ENCODE measurements around the gene OR4C6. TPM values are rescaled to one million over a fixed set of nuclear protein-coding genes. Genes with fewer than 3 reads are reported as not detected.
A peak's percentile ranks its signal among the peaks of the same experiment; 100 is the strongest.

The OR4C6 gene
- total and polyA plus RNA-seq, 7 donors, result not detected

DNA sequence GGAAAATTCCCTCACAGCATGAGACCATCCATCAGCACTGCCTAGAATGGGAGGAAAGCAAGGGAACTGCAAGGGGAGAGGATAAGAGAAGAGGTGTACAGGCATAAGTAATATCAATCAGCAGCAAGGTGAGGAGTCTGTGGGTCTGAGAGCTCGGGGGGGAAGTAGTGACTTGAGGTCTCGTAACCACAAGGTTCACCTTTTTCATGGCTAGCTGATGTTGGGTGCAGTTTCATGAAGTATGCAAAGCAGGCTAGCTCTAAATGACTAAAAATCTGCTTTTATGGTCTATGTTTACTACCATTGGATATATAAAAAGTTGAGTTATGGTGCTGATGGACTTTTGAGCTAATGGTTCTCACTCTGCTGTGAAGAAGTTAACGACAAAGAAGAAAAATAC lies 35.8 kb downstream of the OR4C6 start:
- Histone ChIP-seq H3K4me1 (no peaks in the 10 kb centered on the region), H3K27me3 (no peaks in the 10 kb centered on the region), H3K27ac (no peak overlapping the region), H3K36me3 (no peaks in the 10 kb centered on the region), H3K4me3 (no peak overlapping the region), H3K9me3 (peaks cover 0 to 3% (median 0%) of the 10 kb centered on the region in 4 donors)
- WGBS, 2 donors, result 75 to 81% methylated on average over 3 of the region's 3 CpGs
- intact Hi-C loops (cut with DNase I), result no loop called here
- TF ChIP-seq POLR2AphosphoS5 (IDR thresholded peaks at IDR 0.05) (no peak), CTCF (IDR thresholded peaks at IDR 0.05) (no peak)
- DNase-seq, result no peak

GRCh38 chr11:55701429-55701828 lies 39.4 kb downstream of the OR4C6 start:
- Histone ChIP-seq H3K9me3 (peaks cover 0 to 3% (median 0%) of the 10 kb centered on the region in 4 donors), H3K27me3 (no peaks in the 10 kb centered on the region), H3K27ac (no peak overlapping the region), H3K4me1 (no peaks in the 10 kb centered on the region), H3K4me3 (no peak overlapping the region), H3K36me3 (no peaks in the 10 kb centered on the region)
- peak; percentile 46 for DNase-seq
- 81 to 82% methylated on average over 4 of the region's 4 CpGs for WGBS, 2 donors
- TF ChIP-seq POLR2AphosphoS5 (IDR thresholded peaks at IDR 0.05) (no peak), EP300 (IDR thresholded peaks at IDR 0.05) (no peak), POLR2A (IDR thresholded peaks at IDR 0.05) (no peak), CTCF (IDR thresholded peaks at IDR 0.05) (no peak)
- intact Hi-C loops (cut with DNase I), result no loop called here

- Histone ChIP-seq H3K4me1 (no peaks in the 10 kb centered on the region), H3K9me3 (no peaks in the 10 kb centered on the region), H3K36me3 (no peaks in the 10 kb centered on the region), H3K27me3 (no peaks in the 10 kb centered on the region), H3K27ac (no peak overlapping the region), H3K4me3 (no peak overlapping the region)
- intact Hi-C loops (cut with DNase I), result no loop called here
- TF ChIP-seq POLR2A (IDR thresholded peaks at IDR 0.05) (no peak), CTCF (IDR thresholded peaks at IDR 0.05) (no peak)
- DNase-seq, result no peak
Measured at GRCh38 chr11:55707029-55707428, 45.0 kb downstream of the OR4C6 start.

GRCh38 chr11:55714982-55715888 lies 53.2 kb downstream of the OR4C6 start:
- Histone ChIP-seq H3K4me3 (no peak overlapping the region), H3K4me1 (no peaks in the 10 kb centered on the region), H3K27me3 (no peaks in the 10 kb centered on the region), H3K9me3 (no peaks in the 10 kb centered on the region), H3K27ac (no peak overlapping the region), H3K36me3 (no peaks in the 10 kb centered on the region)
- intact Hi-C loops (cut with DNase I), result no loop called here
- 30% methylated on average over 10 of the region's 10 CpGs for WGBS, 2 donors
- TF ChIP-seq POLR2AphosphoS5 (IDR thresholded peaks at IDR 0.05) (no peak), EP300 (IDR thresholded peaks at IDR 0.05) (no peak), CTCF (IDR thresholded peaks at IDR 0.05) (no peak), POLR2A (IDR thresholded peaks at IDR 0.05) (no peak)
- DNase-seq, result no peak

Other genes starting within 250 kb of the OR4C6 start
- not detected for gene OR4C15, start 107.7 kb upstream of the OR4C6 start, total RNA-seq
- not detected for gene OR4C15, start 107.7 kb upstream of the OR4C6 start, polyA plus RNA-seq
- gene OR4C16, start 90.1 kb upstream of the OR4C6 start, total RNA-seq, result not detected
- gene OR4C16, start 90.1 kb upstream of the OR4C6 start, polyA plus RNA-seq, result not detected
- not detected for gene OR4C11, start 54.6 kb upstream of the OR4C6 start, total RNA-seq
- gene OR4C11, start 54.6 kb upstream of the OR4C6 start, polyA plus RNA-seq, result not detected
- not detected for gene OR4P4, start 27.1 kb upstream of the OR4C6 start, total RNA-seq
- not detected for gene OR4P4, start 27.1 kb upstream of the OR4C6 start, polyA plus RNA-seq
- not detected for gene OR4S2, start 13.9 kb upstream of the OR4C6 start, total RNA-seq
- gene OR4S2, start 13.9 kb upstream of the OR4C6 start, polyA plus RNA-seq, result not detected
- not detected for gene OR5D13, start 111.2 kb downstream of the OR4C6 start, total RNA-seq
- gene OR5D13, start 111.2 kb downstream of the OR4C6 start, polyA plus RNA-seq, result not detected
- gene OR5D14, start 133.4 kb downstream of the OR4C6 start, total RNA-seq, result not detected
- not detected for gene OR5D14, start 133.4 kb downstream of the OR4C6 start, polyA plus RNA-seq
- gene OR5L1, start 149.2 kb downstream of the OR4C6 start, total RNA-seq, result not detected
- gene OR5L1, start 149.2 kb downstream of the OR4C6 start, polyA plus RNA-seq, result not detected
- not detected for gene OR5D18, start 157.4 kb downstream of the OR4C6 start, total RNA-seq
- not detected for gene OR5D18, start 157.4 kb downstream of the OR4C6 start, polyA plus RNA-seq
- gene OR5L2, start 165.0 kb downstream of the OR4C6 start, total RNA-seq, result not detected
- not detected for gene OR5L2, start 165.0 kb downstream of the OR4C6 start, polyA plus RNA-seq
- gene OR5D16, start 176.6 kb downstream of the OR4C6 start, total RNA-seq, result not detected
- not detected for gene OR5D16, start 176.6 kb downstream of the OR4C6 start, polyA plus RNA-seq
- gene TRIM51, start 221.1 kb downstream of the OR4C6 start, total RNA-seq, result not detected
- gene TRIM51, start 221.1 kb downstream of the OR4C6 start, polyA plus RNA-seq, result not detected

Data from sigmoid colon (tissue), 7 donors.